Globus pallidus (tissue), 1 donor: ENCODE measurements around the gene COLEC12.

ENCODE experiments used
- DNase-seq: peaks from one replicate; pipeline ENCODE4 v3.0.0-alpha.2; 2015; ENCODE audit warnings: low spot score

Gene COLEC12

DNA sequence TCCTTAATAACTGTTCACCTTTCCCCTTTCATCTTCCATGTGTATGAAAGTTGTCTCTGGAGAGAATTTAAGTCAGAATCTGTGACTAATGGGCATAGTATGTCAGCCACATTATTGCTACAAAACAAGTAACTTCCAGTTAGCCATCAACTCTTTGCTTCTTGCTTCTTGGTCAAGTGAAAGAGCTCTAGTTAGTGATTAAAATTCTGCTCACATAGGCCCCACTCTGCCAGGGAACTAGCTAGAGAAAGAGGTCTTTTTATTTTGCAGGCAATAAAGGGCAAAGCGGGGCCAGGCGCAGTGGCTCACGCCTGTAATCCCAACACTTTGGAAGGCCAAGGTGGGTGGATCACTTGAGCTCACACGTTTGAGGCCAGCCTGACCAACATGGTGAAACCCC, 64.6 kb downstream of the COLEC12 start:
- DNase-seq = peak; percentile 95

DNA sequence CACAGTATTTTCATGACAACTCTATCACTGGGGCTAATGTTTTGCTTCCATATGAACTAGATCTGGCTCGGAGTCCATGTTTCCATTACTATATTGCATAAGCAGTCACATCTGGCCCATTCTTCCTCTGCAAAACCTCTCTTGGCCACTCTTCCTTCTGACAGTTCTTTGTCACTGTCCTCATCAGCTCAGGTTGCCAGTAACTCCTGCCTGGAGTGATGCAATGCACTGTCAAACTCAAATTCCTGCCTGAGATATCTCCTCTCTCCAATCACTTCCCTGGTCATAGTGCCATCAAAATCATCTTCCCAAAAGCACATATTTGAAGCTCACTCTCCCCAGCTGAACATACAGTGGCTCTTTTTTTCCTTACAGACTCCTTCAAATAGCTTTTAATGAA, 66.1 kb downstream of the COLEC12 start:
- DNase-seq = no peak

GRCh38 chr18:433960-434359, 66.5 kb downstream of the COLEC12 start:
- DNase-seq = no peak

- peak; percentile 29 for DNase-seq
Measured at GRCh38 chr18:433298-433697, 67.2 kb downstream of the COLEC12 start.

DNA sequence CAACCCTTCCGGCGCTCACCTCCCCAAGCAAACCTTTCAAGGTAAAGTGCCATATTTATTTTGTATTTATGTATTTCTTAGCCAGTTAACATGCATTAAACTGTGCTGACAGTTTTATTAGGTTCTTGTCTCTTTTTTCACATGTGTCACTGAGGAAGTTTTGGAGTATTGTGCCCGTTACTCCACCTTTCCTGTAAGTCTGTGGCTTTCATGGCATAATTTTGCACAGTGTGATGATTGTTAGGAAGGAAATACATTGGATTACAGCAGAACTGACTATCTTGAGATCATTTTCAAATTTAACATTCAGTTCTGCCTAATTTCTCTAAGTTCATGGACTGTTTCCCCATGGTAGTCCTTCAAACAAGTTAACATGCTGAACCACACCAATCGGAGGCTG, 67.7 kb downstream of the COLEC12 start:
- no peak for DNase-seq

DNA sequence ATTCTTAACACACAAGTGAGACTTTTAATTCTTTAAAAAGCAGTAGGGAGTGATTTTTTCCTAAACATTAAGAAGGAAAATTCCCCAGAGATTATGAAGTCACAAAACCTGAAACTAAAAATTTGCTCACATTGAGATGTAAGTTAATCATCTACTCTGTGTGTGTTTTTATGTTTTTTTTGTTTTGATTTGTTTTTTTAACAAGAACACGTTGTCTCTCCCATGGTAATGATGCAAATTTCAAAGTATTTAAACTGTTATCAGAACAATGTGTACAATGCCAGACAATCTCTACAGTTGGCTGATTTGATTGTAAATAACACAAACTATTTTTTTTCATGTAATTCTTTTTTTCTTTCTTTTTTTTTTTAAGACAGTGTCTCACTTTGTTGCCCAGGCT, 71.5 kb downstream of the COLEC12 start:
- DNase-seq = no peak

GRCh38 chr18:427005-427404, 73.5 kb downstream of the COLEC12 start:
- no peak for DNase-seq

DNA sequence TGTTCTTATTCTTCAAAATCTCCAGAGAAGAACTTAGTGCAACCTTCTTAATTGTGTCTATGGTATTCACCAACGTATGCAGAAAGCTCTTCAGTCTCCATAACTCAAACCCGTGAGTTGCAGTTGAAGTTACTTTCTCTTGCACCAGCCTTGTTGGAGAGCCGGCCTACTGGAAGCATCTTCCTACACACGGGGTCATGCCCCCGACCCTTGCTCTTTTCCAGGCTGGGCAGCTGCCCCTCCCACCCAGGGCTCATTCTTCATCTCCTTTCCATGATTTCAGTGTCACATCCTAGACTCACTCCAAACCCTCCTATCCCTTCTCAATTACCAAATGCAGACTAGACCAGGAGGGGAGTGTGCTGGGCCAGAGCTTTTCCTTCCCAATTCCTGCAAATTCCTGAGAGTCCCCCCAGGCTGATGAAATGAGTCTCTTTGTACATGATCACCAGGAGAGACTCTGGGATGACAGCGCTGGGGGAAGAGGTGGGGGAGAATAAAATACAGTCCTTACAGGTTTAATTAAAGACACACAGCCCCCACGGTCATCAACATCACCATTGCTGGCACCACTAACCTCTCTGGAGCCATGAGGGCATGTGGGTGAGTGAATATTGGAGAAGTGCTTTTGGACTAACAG, 75.3 kb downstream of the COLEC12 start:
- DNase-seq = no peak

DNA sequence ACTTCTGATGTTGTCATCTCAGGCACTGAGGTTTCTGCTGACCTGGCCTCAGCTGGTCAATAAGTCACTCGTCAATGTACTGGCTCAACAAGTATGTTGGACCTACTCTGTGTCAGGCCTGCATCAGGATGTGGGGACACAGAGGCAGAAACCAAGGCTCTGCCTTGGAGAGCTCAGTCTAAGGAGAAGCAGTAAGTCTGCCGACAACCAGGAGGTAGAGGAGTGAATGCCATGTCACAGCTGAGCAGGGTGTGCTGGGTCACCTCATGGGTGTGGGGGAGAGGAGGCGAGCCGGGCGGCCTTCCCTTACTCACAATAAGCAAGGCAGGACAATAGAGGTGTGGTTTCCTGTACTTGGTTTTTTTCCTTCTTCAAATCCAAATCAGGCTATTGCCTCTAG, 75.8 kb downstream of the COLEC12 start:
- DNase-seq = no peak

- DNase-seq = no peak
Measured at GRCh38 chr18:424071-424661, 76.3 kb downstream of the COLEC12 start.

DNA sequence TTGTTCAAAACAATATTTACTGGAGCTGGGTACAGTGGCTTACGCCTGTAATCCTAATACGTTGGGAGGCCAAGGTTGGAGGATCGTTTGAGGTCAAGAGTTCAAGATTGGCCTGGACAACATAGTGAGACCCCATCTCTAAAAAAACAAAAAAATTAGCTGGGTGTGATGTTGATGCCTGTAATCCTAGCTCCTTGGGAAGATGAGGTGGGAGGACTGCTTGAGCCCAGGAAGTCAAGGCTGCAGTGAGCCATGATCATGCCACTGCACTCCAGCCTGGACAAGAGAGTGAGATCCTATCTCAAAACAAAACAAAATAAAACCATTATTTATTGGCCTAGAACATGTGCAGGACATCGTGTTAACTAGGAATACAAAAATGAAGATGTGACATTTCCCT, 77.5 kb downstream of the COLEC12 start:
- DNase-seq = no peak

- no peak for DNase-seq
Measured at GRCh38 chr18:421247-422155, 79.0 kb downstream of the COLEC12 start.

- DNase-seq = no peak
Measured at GRCh38 chr18:420661-421246, 79.7 kb downstream of the COLEC12 start.

DNA sequence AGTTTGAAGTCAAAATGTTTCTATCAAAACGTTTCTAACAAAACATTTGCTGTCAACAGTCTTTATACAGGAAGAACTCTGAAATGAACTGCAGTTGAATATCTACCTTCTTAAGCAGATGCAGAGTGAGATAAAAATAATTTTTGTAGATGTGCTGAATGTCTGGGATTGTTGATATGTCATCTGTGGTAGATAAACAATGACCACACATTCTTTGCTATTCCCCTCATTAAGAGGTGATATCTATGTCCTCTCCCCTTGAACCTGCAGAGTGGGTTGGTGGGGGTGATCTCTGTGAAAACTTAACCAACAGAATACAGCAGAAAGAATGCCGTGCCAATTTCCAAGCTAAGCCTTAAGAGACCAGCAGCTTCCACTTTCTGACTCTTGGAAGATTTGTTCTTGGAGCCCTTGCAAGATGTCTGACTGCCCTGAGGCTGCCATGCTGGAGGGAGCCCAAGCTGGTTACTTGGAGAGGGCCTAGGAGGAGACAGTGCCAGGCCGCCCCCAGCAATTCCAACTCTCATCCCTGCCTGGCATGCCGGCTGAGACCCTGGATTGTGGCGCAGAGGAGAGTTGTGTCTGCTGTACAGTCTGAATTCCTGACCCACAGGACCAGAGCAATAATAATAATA, 80.8 kb downstream of the COLEC12 start:
- DNase-seq = no peak

DNA sequence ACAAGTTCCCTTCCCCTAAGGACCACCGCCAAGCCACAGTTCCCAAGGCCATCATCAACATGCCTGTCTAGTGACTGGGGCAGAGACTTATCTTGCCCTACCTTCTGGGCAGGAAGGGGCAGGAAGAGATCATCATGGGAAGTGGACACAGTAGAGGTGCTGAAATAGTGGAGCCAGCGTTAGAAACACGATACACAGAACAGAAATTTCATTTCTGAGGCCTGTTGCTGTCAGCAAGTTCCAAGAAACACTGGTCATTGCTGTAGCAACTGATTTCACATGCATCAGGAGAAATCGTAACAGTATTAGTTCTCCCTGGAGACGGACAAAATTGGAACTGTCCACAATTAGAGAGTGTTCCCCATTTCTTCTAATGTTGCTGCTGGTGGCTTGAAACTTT, 83.0 kb downstream of the COLEC12 start:
- DNase-seq = no peak

DNA sequence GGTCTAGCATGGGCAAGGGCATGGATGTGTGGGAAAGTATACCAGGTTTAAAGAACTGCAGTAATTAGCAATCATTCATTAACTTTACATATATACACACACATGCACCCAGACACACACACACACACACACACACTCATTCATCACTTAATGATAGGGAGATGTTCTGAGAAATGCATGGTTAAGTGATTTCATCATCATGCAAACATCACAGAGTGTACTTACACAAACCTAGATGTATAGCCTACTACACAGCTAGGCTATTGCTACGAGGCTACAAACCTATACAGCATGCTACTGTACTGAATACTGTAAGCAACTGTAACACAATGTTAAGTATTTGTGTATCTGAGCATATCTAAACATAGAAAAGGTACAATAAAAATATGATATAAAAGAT, 83.6 kb downstream of the COLEC12 start:
- no peak for DNase-seq

DNA sequence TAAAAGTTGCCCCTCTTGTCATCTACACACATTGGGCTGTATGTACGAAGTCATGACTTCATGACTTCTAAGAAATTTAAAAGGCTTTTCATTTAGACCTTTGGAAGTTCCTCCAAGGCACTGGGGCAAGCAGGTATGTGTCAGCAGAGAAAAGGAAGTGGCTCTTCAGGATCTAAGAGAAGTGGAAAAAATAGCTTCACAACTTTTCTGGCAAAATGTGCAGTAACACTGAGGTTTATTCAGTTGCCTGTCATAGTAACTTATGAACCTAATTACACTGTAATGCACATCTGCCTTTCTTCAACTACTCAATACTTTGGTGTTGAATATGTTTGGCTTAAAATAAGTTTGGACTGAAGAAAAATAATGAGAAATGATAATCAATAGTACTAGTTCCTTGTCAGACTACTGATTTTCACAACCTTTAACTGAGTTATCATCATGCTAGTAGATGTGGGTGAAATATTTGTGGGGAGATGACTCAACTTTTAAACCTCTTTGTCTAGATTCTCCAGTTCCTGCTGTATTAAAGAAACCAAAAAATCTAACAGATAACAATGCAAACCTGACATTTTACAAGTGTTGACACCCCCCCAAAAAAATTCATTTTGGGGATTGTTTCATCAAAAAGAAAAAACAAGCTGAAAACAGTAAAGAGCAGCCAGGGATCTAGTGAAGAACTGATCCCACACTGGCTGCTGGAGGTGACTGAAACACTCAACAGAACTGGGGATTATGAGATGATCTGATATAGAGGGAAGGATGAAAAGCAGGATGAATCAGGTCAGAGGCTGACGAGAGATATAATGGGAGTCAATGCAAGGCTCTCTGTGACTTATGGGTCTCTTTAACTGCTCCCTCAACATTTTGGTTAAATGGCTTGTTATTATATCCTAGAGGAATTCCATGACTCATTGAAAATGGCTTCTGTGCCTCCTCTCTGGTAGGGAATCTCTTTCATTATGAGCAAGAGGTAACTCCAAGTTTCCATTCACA, 84.6 kb downstream of the COLEC12 start:
- DNase-seq = no peak

DNA sequence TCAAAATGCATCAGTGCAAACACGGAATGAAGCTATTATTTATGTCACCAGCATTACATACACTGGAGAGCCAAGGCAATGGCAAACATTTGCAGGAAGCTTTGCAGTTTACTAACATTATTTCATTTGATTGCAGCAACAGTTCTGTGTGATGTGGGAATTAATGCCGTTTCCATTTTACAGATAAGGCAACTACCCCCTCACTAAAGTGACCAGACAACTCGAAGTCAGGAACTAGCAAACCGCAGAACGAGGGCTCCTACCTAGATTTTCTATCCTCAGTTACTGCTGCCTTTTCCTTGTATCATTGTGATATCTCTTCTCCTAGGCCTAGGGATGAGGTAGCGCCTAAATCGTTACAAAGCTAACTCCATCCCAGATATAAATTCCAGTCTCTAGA, 85.5 kb downstream of the COLEC12 start:
- no peak for DNase-seq

GRCh38 chr18:413233-413632, 87.3 kb downstream of the COLEC12 start:
- DNase-seq = no peak

- no peak for DNase-seq
Measured at GRCh38 chr18:410047-410455, 90.5 kb downstream of the COLEC12 start.

DNA sequence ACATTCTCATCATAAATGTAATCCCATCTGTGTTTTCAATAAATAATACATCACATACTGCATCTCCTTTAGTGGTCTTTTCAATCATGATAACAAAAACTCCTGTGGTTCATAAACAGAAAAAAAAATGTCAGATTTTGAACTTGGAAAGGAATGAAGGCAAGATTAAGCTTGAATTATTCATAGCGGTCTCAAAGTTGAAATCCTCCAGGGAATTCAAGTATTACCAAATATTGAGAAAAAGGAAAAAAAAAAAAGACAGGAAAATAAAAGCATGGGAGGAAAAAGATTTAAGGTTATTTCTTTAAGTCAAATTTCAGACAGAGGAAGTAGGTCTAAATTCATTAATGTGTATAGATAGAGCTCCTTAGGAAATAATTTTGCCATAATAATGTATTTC, 92.1 kb downstream of the COLEC12 start:
- no peak for DNase-seq
